Activated CD4-positive, CD25-positive, alpha-beta regulatory T cell treated with anti-CD3 and anti-CD28 coated beads, Interleukin-2, amount 50 U/mL, for 16 hours (primary cell): ENCODE results near the gene LRFN4.

Experiments
- DNase-seq: peaks from one replicate; pipeline ENCODE4 v3.0.0-alpha.2; 2020; ENCODE audit warnings: low read depth, low spot score

Gene LRFN4

DNA sequence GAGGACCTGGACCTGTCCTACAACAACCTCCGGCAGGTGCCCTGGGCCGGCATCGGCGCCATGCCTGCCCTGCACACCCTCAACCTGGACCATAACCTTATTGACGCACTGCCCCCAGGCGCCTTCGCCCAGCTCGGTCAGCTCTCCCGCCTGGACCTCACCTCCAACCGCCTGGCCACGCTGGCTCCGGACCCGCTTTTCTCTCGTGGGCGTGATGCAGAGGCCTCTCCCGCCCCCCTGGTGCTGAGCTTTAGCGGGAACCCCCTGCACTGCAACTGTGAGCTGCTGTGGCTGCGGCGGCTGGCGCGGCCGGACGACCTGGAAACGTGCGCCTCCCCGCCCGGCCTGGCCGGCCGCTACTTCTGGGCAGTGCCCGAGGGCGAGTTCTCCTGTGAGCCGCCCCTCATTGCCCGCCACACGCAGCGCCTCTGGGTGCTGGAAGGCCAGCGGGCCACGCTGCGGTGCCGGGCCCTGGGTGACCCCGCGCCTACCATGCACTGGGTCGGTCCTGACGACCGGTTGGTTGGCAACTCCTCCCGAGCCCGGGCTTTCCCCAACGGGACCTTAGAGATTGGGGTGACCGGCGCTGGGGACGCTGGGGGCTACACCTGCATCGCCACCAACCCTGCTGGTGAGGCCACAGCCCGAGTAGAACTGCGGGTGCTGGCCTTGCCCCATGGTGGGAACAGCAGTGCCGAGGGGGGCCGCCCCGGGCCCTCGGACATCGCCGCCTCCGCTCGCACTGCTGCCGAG is 1.5 kb downstream of the LRFN4 start:
- DNase-seq = no peak

DNA sequence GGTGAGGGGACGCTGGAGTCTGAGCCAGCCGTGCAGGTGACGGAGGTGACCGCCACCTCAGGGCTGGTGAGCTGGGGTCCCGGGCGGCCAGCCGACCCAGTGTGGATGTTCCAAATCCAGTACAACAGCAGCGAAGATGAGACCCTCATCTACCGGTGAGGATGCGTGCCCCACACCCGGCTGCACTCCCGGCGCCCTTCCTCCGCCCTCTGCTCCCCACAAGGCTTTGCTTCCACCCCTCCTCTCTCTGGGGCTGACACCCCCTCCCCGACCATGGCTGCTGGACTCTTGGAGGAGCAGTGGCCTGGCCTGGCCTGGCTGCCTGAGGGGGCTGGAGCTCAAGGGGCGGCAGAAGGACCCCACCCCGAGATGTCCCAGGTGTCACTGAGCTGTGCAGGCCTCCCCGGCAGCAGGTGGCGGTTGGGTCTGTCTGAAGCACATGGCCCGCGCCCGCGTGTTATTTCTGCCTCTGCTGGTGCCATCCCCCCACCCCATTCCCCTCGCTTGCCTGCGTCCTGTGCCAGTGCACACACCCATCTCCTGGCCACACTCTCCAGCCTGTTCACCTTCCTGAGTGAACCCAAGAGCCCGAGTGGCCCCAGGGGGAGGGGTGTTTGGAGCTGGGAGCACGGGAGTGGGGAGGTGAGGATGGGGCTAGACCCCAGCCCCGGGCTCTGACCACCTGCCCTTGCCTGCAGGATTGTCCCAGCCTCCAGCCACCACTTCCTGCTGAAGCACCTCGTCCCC is 2.2 kb downstream of the LRFN4 start:
- no peak for DNase-seq

DNA sequence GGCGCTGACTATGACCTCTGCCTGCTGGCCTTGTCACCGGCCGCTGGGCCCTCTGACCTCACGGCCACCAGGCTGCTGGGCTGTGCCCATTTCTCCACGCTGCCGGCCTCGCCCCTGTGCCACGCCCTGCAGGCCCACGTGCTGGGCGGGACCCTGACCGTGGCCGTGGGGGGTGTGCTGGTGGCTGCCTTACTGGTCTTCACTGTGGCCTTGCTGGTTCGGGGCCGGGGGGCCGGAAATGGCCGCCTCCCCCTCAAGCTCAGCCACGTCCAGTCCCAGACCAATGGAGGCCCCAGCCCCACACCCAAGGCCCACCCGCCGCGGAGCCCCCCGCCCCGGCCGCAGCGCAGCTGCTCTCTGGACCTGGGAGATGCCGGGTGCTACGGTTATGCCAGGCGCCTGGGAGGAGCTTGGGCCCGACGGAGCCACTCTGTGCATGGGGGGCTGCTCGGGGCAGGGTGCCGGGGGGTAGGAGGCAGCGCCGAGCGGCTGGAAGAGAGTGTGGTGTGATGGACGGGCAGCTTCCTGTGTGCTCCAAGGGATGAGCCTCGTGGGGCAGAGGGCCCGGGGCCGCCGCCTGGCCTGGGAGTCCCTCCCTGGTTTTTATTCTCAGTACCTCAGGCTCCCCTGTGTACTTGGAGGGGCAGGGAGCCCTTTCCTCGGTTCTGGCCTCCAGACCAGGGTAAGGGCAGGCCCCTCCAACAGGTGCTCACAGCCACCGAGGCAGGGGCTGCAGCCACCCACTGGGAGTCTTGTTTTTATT is 3.0 kb downstream of the LRFN4 start:
- DNase-seq = no peak

DNA sequence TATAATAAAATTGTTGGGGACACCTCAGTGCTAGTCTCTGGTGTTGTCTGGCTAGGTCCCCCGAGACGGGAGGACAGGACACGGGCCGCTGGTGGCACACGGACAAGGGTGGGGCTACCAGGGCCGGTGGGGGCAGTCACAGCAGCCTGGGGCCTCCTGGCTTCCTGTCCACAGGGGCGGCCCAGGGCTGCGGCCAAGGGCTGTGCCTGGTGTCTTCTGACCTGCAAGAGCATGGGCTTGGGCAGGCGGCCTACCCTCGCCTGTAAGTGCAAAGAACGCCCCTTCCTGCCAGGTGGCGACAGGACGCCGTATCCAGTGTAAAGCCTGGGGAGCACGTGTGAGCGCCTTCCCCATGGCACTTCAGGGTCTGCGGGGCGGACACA is 3.6 kb downstream of the LRFN4 start:
- no peak for DNase-seq

DNA sequence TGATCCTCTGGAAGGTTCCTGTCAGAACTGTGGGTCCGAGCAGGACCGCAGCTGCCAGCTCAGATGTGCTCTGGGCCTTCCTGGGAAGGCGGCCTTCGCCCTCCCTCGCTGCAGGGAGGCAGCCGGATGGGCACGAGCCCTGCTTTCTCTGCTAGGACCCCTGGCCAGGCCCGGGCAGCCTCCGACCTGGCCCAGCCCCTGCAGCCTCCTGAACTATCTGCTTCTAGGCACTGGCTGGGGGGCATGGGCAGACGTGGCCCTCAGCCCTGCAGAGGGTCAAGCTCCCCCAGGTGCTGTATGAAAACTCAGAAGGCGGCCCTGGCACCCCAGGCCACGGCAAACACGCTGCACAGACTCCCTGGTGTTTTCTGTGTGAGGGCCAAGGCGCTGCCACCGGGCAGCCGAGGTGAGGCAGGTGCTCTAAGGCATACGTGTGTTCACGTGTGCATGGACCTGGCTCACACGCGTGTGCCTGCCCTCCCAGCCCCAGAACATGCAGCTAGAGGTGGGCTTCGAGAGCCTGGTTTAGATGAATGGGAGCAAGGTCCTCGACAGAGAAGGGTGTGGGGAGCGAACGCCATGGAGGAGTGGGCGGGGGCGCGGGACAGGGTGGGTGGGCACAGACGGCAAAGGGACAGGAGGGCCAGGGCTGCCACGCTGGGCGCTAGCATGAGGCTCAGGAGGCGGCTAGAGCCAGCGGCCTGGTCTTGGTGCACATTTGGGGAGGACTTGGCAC is 4.3 kb downstream of the LRFN4 start:
- no peak for DNase-seq

DNA sequence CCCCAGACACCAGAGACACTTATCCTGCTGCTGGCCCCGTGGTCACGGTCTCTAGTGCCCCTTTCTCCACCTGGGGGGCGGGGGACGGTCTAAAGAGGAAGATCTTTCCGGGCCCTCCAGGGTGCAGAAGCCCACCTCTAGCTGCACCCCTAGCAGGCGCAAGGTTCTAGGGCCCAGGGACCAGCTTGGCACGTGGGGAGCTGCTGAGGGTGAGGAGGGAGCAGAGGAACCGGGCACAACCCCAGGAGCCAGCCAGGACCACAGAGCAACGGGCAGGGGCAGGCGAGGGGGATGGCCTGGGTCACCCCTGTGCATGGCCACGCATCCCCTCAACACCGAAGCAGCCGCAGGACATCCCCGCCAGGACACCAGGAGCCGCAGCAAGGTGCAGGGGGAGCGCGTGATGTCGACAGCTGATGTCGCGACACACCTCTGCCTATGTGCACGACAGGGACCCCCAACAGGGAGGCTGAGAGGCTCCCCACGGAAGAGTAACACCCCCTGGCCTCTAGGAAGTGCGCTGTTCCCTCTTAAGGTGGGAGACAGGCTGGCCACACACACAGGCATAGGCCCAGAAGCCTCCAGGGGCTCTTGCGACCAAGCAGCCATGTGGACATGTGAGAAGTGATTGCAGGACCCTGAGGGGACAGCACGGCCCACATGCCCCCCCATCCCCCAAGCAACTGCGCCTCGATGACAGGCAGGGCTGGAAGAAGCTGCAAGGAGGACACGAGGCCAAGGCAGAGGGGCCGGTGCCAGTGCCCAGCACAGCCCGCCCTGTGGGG is 5.1 kb downstream of the LRFN4 start:
- no peak for DNase-seq

DNA sequence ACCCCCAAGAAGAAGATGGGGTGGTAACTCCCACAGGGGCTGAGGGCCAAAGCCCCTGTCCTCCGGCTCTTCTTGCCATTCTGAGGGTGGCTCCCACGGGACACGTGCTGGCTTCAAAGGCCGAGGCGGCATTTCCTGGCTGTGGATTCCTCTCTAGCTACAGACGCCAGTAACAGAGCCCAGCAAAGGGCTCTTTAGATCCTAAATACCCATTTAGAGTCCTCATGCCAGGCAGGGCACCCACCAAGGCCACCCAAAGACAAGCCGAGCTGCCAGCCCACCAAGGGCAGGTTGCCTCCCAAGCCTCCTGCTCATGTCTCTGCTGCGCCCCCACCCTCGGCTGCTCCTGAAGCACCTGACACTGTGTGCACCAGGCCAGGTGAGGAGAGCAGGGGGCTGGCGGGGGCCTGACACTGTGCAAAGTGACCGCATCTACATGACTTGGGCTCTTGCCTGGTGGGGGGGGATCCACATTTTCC is 5.7 kb downstream of the LRFN4 start:
- no peak for DNase-seq

DNA sequence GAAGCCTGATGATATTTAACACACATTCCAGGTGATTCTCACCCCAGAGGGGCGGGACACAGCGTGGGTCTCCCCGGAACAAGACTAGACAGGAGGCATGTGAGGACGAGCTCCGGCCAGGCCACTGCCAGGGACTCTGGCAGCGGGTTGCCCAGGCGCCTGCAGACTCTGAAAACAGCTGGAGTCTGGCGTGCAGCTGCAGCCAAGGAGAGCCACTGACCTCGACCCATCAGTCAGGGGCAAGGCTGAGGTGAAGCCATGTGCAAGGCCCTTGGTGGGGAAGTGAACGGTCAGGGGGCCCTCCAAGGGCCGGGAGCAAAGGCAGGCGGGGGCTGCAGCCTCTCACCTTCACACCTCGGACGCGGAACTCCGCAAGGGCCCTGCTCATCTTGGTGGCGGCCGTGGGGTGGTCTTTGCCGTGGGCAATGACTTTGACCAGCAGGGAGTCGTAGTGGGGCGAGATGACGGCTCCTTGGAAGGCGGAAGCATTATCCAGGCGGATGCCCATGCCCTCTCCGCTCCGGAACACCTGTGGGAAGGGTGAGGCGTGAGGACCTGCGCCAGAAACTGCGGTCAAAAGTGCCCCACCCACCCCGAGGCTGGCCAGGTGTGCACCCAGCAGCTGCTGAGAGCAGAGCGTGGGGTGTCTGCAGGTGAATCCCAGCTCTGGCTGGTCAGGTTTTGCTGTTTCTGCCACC is 6.7 kb downstream of the LRFN4 start:
- DNase-seq = no peak

DNA sequence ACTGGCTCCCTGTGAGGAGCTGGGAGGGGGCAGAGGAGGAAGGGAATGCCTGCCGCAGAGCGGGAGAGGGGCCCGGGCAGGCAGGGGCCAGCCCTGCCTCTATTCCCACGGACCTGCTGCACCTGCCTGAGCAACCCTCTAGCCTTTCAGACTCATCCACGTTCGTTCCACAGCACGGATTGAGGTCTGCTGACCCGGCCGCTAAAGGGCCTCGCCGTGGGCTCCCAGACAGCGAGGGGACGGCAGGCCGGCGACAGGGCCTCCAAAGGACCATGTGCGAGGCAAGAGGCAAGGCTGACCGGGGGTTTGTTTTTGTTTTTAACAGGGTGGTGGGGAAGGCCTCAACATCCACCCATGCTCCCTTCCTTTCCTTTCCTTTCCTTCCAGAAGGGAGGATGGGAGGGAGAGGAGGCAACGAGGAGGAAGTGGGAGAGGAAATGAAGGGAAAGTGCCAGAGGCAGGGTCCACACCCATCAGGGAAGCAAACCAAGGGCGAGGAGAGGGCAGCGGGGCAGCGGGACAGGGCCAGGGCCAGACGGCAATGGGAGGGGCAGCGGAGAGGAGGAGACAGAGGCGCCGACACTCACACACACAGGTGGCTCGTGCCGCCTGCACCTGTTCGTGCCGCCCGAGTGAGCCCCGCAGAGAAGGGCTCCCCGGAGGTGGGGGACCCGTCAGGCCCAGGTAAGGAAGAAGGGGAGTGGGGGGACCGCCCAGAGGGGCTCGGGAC is 7.5 kb downstream of the LRFN4 start:
- DNase-seq = no peak

DNA sequence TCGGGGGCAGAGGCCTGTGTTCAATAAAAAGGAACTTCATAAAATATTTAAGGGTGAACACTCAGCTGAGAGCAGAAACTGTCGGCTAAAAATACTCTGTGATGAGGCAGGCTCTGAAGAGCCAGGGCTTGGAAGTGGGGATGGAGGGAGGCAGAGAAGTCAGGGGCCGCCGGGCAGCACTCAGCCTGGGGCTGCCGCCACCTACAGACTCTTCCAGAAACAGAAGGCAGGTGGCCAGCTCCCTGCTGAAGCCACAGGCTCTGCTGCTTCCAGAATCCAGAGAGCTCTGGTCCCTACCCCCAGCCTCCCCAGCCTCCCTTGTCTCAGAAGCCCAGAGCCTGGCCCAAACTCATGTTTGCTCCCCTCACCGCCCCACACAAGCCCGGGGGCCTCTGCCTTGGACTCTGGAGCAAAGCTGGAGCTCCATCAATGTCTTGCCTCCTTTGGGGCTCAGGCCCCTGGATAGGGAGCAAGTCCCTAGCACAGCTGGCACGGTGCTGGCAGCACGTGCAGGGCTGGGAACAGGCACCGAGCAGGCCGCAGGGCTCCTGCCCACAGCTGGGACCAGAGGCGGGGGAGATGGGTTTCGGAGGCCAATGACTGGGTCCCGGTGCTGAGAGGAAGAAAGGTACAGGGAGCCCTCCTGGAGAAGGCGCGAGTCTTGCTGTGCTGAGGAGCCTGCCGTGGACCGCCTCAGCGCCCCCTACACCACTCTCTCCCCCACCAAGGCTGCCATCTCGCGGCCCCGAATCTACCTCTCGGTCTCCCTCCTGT is 8.2 kb downstream of the LRFN4 start:
- no peak for DNase-seq

DNA sequence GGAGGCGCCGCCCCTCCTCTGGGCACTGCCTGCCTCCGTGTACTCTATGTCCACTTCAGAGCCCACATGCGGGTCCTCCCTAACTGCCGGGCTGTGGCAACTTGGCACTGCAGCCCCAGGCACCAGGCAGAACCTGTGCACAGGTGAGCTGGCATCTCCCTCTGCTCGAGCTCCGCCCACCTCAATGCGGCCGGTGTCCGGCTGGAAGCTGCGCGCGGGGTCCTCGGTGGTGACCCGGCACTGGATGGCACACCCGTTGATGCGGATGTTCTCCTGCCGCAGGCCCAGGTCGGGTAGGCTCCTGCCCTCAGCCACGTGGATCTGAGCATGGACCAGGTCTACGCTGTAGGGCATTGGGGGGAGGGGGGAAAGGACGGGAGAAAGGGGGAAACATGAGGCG is 9.1 kb downstream of the LRFN4 start:
- DNase-seq = no peak

DNA sequence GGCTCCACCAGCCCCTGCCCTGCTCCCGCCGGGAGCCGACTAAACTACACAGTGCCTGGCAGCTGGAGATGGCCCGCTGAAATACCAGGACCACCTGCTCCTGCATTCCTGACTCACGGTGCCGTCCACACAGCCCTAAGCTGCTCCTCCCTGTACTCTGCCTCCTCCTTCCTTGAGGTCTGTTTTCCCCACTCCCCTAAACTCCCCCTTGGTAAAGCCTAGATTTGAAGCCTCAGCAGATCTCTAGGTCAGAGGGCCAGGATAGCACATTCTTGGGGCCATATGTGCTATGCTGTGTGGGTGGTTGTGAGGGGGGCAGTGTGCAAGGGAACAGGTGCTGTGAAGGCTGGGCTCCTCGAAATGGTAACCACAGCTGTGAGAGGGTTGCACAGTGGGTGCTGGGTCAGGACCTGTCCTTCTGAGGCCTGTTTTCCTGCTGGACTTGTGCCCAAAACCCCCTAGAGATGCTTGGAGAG is 9.7 kb downstream of the LRFN4 start:
- no peak for DNase-seq

DNA sequence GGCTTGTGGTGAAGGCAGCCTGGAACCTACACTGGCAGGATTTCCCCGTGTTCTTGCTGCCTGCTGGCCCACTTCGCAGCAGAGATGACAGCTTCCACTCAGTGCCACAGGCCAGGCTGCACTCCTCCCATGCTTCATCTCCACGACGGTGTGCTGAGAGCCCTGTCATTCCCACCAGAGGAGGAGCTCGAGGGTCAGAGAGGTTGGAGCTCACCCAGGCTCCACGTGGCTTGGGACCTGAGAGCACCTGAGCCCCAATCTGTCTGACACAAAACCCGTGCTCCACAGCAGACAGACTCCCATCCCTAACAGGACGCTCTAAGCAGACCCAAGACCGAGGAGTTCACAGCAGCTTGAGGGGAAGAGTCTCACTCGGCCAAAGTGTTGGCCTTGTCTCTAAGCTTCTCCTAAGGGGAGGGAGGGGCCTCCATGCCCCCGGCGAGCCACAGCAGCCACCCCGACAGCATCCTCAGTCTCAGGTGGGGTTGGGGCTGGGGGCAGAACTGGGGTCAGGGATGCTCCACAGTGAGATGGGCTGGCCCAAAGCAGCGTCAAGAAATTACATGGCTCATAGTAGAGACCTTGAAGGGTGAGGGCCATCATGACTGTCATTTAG is 10.7 kb downstream of the LRFN4 start:
- DNase-seq = no peak

DNA sequence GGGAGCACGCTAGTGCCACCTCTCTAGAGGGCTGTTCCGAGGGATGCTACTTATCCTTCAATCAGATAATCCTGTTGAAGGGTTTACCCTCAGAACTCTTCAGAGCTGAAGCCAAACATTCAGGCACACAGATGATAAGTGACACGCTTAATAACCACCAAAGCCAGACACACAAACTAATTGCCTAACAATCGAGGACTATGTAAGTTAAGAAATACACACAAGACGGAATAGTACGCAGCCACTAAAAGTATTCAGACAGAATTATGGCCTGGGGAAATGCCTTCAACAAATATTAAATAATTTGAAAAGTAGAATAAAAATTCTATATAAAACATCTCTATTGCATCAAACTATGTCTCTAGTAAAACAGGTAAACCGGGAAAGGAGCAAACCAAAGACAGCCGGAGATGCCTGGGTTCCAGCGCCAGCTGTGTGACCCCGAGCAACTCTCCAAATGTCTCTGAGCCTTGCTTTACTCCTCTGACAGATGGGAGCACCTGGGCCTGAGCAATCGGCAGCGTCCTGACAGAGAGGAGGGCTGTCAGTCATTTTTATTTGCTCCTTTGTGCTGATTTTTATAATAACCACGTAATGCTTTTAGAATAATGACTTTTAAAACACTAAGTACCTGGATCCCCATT is 11.3 kb downstream of the LRFN4 start:
- no peak for DNase-seq

DNA sequence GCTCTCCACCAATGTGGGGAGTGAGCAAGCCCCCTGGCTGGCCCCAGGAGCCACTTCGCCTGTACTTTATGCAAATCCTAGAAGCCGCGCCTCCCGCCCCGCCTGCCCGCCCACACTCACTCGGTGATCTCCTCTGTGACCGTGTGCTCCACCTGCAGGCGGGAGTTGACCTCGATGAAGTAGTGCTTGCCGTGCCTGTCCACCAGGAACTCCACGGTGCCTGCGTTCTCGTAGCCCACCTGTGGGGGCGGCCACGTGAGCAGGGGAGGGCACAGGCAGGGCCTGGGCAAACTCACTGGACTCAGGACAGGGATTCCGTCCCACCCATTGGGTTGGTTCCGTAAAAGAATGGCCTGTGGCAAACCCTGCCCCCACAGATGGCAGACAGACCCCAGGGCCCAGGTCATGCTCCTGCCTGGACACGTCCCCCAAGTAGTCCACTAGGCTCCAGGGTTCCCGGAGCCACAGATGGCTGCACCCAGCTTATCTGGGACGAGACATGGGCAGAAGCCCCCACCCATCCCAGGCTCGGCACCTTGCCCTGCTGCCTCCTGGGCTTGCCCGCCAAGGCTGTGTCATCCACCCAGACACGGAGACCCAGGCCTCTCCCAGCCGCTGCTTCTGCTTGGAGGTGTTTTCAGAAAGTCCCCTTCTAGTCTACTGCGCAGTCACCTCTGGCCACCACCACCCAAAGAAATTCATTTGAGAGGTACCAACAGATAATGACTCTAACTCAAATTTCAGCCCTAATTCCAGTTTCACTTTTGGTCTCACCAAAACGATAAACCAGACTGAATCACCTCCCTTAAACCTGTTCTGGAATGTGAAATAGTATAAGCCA is 12.1 kb downstream of the LRFN4 start:
- DNase-seq = peak; percentile 53

DNA sequence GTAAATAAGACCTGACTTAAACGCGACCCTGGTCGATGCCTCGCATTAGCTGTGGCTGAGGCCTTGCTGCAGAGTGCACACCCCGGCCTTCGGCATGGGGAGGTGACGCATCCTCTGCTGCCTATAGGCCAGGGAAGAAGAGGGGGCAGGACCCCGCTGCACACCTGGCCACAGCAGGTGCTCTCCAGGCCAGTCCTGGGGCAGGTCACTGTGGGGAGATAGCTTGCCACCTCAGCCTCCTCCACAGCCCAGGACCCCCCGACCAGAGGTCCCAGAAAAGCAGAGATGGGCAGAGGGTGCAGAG is 12.7 kb downstream of the LRFN4 start:
- no peak for DNase-seq

DNA sequence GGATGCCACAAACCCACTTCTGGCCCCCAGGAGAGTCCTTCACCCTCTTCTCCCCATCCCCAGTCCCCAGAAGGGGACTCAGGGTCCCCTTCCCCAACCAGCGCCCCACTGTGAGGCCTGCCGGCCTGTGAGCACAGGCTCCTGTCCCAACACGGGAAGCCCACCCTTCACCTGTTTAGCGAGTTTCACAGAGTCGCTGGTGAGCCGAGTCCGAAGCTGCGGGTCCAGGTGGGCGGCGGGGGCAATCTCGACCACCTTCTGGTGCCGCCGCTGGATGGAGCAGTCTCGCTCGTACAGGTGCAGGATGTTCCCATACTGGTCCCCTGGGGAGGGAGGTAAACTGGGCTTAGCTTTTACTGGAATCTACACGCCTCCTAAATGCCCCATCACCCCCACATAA is 13.3 kb downstream of the LRFN4 start:
- no peak for DNase-seq
